Left lung (tissue), 10 donors: ENCODE data around the gene MSRB2. TPM values are rescaled to one million over a fixed set of nuclear protein-coding genes. Genes with fewer than 3 reads are reported as not detected.

ENCODE experiments used
- ATAC-seq: fragments of 200-7000 bp; cut with Tn5 transposase; one replicate; pipeline ENCODE4 v1.9.1; 2020; ENCODE audit warnings: moderate library complexity
- DNase-seq, 4 donors: peaks; one replicate each; pipeline ENCODE4 v3.0.0-alpha.2; 2013 to 2020
- H3K27ac ChIP-seq, 2 donors: fragments of 200-600 bp; sonication (generic) in 1 of 2; one replicate each; pipeline versions ENCODE4 v1.5.0 to v1.8.0; 2020 to 2021
- H3K27me3 ChIP-seq, 2 donors: fragments of 200-600 bp; sonication (generic) in 1 of 2; one replicate each; pipeline versions ENCODE4 v1.5.0 to v1.8.0; 2020 to 2021
- H3K36me3 ChIP-seq, 2 donors: fragments of 200-600 bp; sonication (generic) in 1 of 2; one replicate each; pipeline versions ENCODE4 v1.5.0 to v1.8.0; 2020 to 2021
- H3K4me1 ChIP-seq, 2 donors: fragments of 200-600 bp; one replicate each; pipeline ENCODE4 v1.8.0; 2021
- H3K4me3 ChIP-seq, 2 donors: fragments of 200-600 bp; sonication (generic) in 1 of 2; one replicate each; pipeline versions ENCODE4 v1.5.0 to v1.8.0; 2020 to 2021; ENCODE audit warnings: mild to moderate bottlenecking in 1 of 2
- H3K9me3 ChIP-seq, 2 donors: fragments of 200-600 bp; sonication (generic) in 1 of 2; one replicate each; pipeline versions ENCODE4 v1.5.0 to v1.8.0; 2020 to 2021
- CTCF ChIP-seq, 2 donors: fragments of 200-600 bp; sonication (generic) in 1 of 2; IDR thresholded peaks; one replicate each; pipeline versions ENCODE4 v1.5.0 to v1.8.0; 2021; ENCODE audit warnings: antibody characterized with exemption in 2 of 2
- intact Hi-C, 2 donors: fragments of 100-400 bp; cut with DNase I; formaldehyde crosslinking; loops; one replicate each; pipeline versions ENCODE4 v1.11.2 to v1.14.2; 2022
- polyA plus RNA-seq, 6 donors: library from polyadenylated mRNA; unstranded; fragments of 120-200 nt; gene quantifications; one replicate each; pipeline ENCODE4 v1.2.1, GENCODE V29; 2013; ENCODE audit not compliant: insufficient read length in 6 of 6
- total RNA-seq, 2 donors: library from RNA; stranded (reverse); fragmentation: NEBNext Ultra II Directional; extraction: Animal tissue kit (Norgen Biotek cat#: 25700); gene quantifications; one replicate each; pipeline ENCODE4 v1.2.1, GENCODE V29; 2021
- donor health status: DM: no; HTN: yes; CAD: no.
- donor health status: DM: no; HTN: no; CAD: no.

Gene MSRB2
- total and polyA plus RNA-seq, 8 donors: 28.0 to 41.0 (median 38.0) TPM

GRCh38 chr10:23114228-23114850 is 19.0 kb downstream of the MSRB2 start:
- ATAC-seq: peak; percentile 89

GRCh38 chr10:23116486-23117205 is 21.3 kb downstream of the MSRB2 start:
- H3K27me3 ChIP-seq: no peaks in the 10 kb centered on the region
- intact Hi-C loops: no loop called here
- ATAC-seq (no peak), DNase-seq (peak in 2 of 4 donors; percentile 41 to 64)
- H3K27ac ChIP-seq: no peak overlapping the region
- TF ChIP-seq CTCF (IDR thresholded peaks at IDR 0.05): no peak
- no peaks in the 10 kb centered on the region for H3K4me1 ChIP-seq
- no peaks in the 10 kb centered on the region for H3K9me3 ChIP-seq
- no peak overlapping the region for H3K4me3 ChIP-seq
- H3K36me3 ChIP-seq: peaks cover 0 to 62% of the 10 kb centered on the region in 2 donors

More at GRCh38 chr10:23114228-23114850, 19.0 kb downstream of the MSRB2 start:
- Histone ChIP-seq H3K27ac (no peak overlapping the region), H3K4me3 (no peak overlapping the region), H3K36me3 (peaks cover 0 to 59% of the 10 kb centered on the region in 2 donors), H3K9me3 (no peaks in the 10 kb centered on the region), H3K4me1 (no peaks in the 10 kb centered on the region), H3K27me3 (no peaks in the 10 kb centered on the region)
- no peak for DNase-seq
- no peak for TF ChIP-seq CTCF (IDR thresholded peaks at IDR 0.05)
- intact Hi-C loops: no loop called here

GRCh38 chr10:23120001-23120934 is 24.9 kb downstream of the MSRB2 start:
- no peaks in the 10 kb centered on the region for H3K4me1 ChIP-seq
- DNase-seq: no peak
- no peak for TF ChIP-seq CTCF (IDR thresholded peaks at IDR 0.05)
- no peak overlapping the region for H3K4me3 ChIP-seq
- H3K9me3 ChIP-seq: no peaks in the 10 kb centered on the region
- no peak for ATAC-seq
- no peaks in the 10 kb centered on the region for H3K27me3 ChIP-seq
- no peak overlapping the region for H3K27ac ChIP-seq
- intact Hi-C loops: no loop called here
- peaks cover 0 to 40% of the 10 kb centered on the region in 2 donors for H3K36me3 ChIP-seq

GRCh38 chr10:23121135-23121534 is 25.8 kb downstream of the MSRB2 start:
- TF ChIP-seq CTCF (IDR thresholded peaks at IDR 0.05): no peak
- H3K27ac ChIP-seq: no peak overlapping the region
- no peaks in the 10 kb centered on the region for H3K9me3 ChIP-seq
- DNase-seq: no peak
- intact Hi-C loops: no loop called here
- peaks cover 0 to 40% of the 10 kb centered on the region in 2 donors for H3K36me3 ChIP-seq
- H3K4me1 ChIP-seq: no peaks in the 10 kb centered on the region
- no peak for ATAC-seq
- no peak overlapping the region for H3K4me3 ChIP-seq
- no peaks in the 10 kb centered on the region for H3K27me3 ChIP-seq
